Nephron (organoid): ENCODE data around the gene HSD17B3.
A peak's percentile ranks its signal among the peaks of the same experiment; 100 is the strongest.

Experiments
- H3K27ac Mint-ChIP-seq, 3 experiments: 2 replicates each; pipeline ENCODE4 v1.8.0; 2020; ENCODE audit warnings: mixed read lengths in 3 of 3, mild to moderate bottlenecking in 2 of 3, moderate library complexity in 1 of 3
- H3K27me3 Mint-ChIP-seq: 2 replicates; pipeline ENCODE4 v1.8.0; 2021; ENCODE audit warnings: low read depth, mild to moderate bottlenecking, moderate library complexity, mixed read lengths
- H3K36me3 Mint-ChIP-seq: 2 replicates; pipeline ENCODE4 v1.8.0; 2020; ENCODE audit warnings: low read depth, mixed read lengths
- H3K4me1 Mint-ChIP-seq: 2 replicates; pipeline ENCODE4 v1.8.0; 2020; ENCODE audit warnings: mixed read lengths
- H3K4me3 Mint-ChIP-seq, 3 experiments: 2 replicates each; pipeline ENCODE4 v1.8.0; 2020; ENCODE audit warnings: mild to moderate bottlenecking in 3 of 3, mixed read lengths in 3 of 3, moderate library complexity in 2 of 3
- H3K9me3 Mint-ChIP-seq: 2 replicates; pipeline ENCODE4 v1.8.0; 2020; ENCODE audit warnings: mixed read lengths
- TF ChIP-seq, protein P1 (sequence below), 3 experiments: fragments of 200-600 bp; sonication (generic); IDR thresholded peaks; one replicate each; pipeline ENCODE4 v1.5.0; 2021; ENCODE audit warnings: antibody characterized with exemption in 3 of 3; ENCODE audit not compliant: unreplicated experiment in 3 of 3

HSD17B3 gene

GRCh38 chr9:96302021-96302420 lies at the start of gene HSD17B3:
TSS of gene HSD17B3 (minus strand) at chr9:96302176. CDS start at chr9:96302104, 72 bp downstream.
- no peaks in the 10 kb centered on the region for H3K9me3 Mint-ChIP-seq
- H3K36me3 Mint-ChIP-seq, result no peaks in the 10 kb centered on the region
- peaks cover 6% of the 10 kb centered on the region for H3K4me1 Mint-ChIP-seq
- H3K27me3 Mint-ChIP-seq, result peaks cover 12% of the 10 kb centered on the region
- no peak within 1 kb of the TSS for H3K27ac Mint-ChIP-seq
- TF ChIP-seq, protein P1, sequence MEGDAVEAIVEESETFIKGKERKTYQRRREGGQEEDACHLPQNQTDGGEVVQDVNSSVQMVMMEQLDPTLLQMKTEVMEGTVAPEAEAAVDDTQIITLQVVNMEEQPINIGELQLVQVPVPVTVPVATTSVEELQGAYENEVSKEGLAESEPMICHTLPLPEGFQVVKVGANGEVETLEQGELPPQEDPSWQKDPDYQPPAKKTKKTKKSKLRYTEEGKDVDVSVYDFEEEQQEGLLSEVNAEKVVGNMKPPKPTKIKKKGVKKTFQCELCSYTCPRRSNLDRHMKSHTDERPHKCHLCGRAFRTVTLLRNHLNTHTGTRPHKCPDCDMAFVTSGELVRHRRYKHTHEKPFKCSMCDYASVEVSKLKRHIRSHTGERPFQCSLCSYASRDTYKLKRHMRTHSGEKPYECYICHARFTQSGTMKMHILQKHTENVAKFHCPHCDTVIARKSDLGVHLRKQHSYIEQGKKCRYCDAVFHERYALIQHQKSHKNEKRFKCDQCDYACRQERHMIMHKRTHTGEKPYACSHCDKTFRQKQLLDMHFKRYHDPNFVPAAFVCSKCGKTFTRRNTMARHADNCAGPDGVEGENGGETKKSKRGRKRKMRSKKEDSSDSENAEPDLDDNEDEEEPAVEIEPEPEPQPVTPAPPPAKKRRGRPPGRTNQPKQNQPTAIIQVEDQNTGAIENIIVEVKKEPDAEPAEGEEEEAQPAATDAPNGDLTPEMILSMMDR (IDR thresholded peaks at IDR 0.05; ENCODE audit: unreplicated experiment in 3 of 3), result no peak
- H3K4me3 Mint-ChIP-seq, result no peak within 1 kb of the TSS

GRCh38 chr9:96350866-96351265 lies 48.9 kb upstream of the HSD17B3 start:
- H3K4me1 Mint-ChIP-seq, result no peaks in the 10 kb centered on the region
- TF ChIP-seq, protein P1 (IDR thresholded peaks at IDR 0.05; ENCODE audit: unreplicated experiment in 3 of 3), result no peak
- no peaks in the 10 kb centered on the region for H3K27me3 Mint-ChIP-seq
- H3K4me3 Mint-ChIP-seq, result no peak overlapping the region
- peaks cover 7% of the 10 kb centered on the region for H3K9me3 Mint-ChIP-seq
- H3K36me3 Mint-ChIP-seq, result peaks cover 9% of the 10 kb centered on the region
- no peak overlapping the region for H3K27ac Mint-ChIP-seq

DNA sequence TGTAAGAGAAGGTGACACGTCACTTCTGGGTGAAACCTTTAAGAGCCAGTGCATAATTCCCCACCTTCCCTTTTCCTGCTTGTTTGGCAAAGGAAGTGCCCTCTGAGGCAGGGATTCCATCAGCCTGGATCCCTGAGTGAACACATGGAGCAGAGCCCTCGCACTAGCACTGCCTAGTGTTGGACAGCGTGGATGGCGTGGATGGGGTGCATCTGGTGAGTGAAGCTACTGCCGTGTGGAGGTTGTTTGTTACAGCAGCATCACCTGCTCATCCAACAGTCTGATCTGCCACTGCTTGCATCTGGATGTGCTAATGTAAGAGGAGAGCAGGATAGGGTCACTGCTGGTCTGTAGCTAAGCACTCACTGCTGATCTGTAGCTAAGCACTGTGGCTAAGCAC lies 46.3 kb upstream of the HSD17B3 start:
- Mint-ChIP-seq H3K36me3 (peaks cover 11% of the 10 kb centered on the region), H3K9me3 (peaks cover 7% of the 10 kb centered on the region), H3K27me3 (no peaks in the 10 kb centered on the region), H3K4me1 (peaks cover 16% of the 10 kb centered on the region), H3K4me3 (no peak overlapping the region), H3K27ac (no peak overlapping the region)
- TF ChIP-seq, protein P1 (IDR thresholded peaks at IDR 0.05; ENCODE audit: unreplicated experiment in 3 of 3), result no peak

DNA sequence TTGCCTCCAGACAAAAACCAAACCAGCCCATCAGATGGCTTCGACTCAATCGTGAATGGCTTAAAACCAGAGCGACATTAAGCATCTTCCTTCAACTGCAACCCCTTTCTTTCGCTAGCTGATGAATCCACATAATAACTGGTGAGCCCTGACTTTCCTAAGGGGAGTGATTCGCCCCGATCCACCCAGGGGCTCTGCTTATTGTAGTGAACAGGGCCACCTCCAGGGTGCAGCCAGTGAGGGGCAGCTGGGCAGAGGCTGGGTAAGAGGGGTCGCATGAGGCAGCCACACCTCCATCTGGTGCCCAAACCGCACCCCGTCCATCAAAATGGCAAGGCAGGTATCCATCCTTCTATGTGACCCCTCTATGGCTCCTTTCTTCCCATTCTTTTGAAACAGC lies 43.6 kb upstream of the HSD17B3 start:
- H3K36me3 Mint-ChIP-seq, result peaks cover 11% of the 10 kb centered on the region
- peak overlapping the region in 1 of 3 experiments; percentile 21 for H3K27ac Mint-ChIP-seq
- no peak overlapping the region for H3K4me3 Mint-ChIP-seq
- TF ChIP-seq, protein P1 (IDR thresholded peaks at IDR 0.05; ENCODE audit: unreplicated experiment in 3 of 3), result no peak
- H3K9me3 Mint-ChIP-seq, result peaks cover 4% of the 10 kb centered on the region
- H3K27me3 Mint-ChIP-seq, result no peaks in the 10 kb centered on the region
- peaks cover 27% of the 10 kb centered on the region for H3K4me1 Mint-ChIP-seq

GRCh38 chr9:96344458-96345180 lies 42.6 kb upstream of the HSD17B3 start:
- Mint-ChIP-seq H3K27me3 (no peaks in the 10 kb centered on the region), H3K36me3 (peaks cover 11% of the 10 kb centered on the region), H3K4me3 (no peak overlapping the region), H3K27ac (no peak overlapping the region), H3K4me1 (peaks cover 30% of the 10 kb centered on the region), H3K9me3 (peaks cover 4% of the 10 kb centered on the region)
- TF ChIP-seq, protein P1 (IDR thresholded peaks at IDR 0.05; ENCODE audit: unreplicated experiment in 3 of 3), result no peak
